GM23248 (cell line): ENCODE results near the gene CRELD1. TPM values are rescaled to one million over a fixed set of nuclear protein-coding genes. Genes with fewer than 3 reads are reported as not detected.

Experiments used
- DNase-seq: peaks from one replicate; pipeline ENCODE4 v3.0.0-alpha.2; 2015
- H2AFZ ChIP-seq: fragments of 200-600 bp; sonication (generic); 2 replicates; pipeline ENCODE4 v1.6.1; 2016; ENCODE audit warnings: antibody characterized with exemption
- H3F3A ChIP-seq: fragments of 200-600 bp; sonication (generic); 2 replicates; pipeline ENCODE4 v1.6.1; 2016; ENCODE audit warnings: mild to moderate bottlenecking, antibody characterized with exemption, mixed run types; ENCODE audit not compliant: insufficient read depth
- H3K27ac ChIP-seq: fragments of 200-600 bp; sonication (generic); 2 replicates; pipeline ENCODE4 v1.5.1; 2016; ENCODE audit warnings: mild to moderate bottlenecking
- H3K27me3 ChIP-seq: fragments of 200-600 bp; sonication (generic); replicated peaks from 2 replicates; pipeline ENCODE4 v1.6.1; 2016; ENCODE audit warnings: mild to moderate bottlenecking; ENCODE audit not compliant: insufficient read depth
- H3K36me3 ChIP-seq: fragments of 200-600 bp; sonication (generic); 2 replicates; pipeline ENCODE4 v1.6.1; 2016; ENCODE audit warnings: low read depth, mild to moderate bottlenecking
- H3K4me1 ChIP-seq: fragments of 200-600 bp; sonication (generic); 2 replicates; pipeline ENCODE4 v1.6.1; 2016; ENCODE audit warnings: mild to moderate bottlenecking; ENCODE audit not compliant: insufficient read depth
- H3K4me2 ChIP-seq: fragments of 200-600 bp; sonication (generic); one replicate; pipeline ENCODE4 v1.6.1; 2016; ENCODE audit warnings: mild to moderate bottlenecking; ENCODE audit not compliant: unreplicated experiment
- H3K4me3 ChIP-seq: fragments of 200-600 bp; sonication (generic); 2 replicates; pipeline ENCODE4 v1.5.1; 2016; ENCODE audit warnings: mild to moderate bottlenecking
- H3K79me2 ChIP-seq: fragments of 200-600 bp; sonication (generic); 2 replicates; pipeline ENCODE4 v1.6.1; 2016; ENCODE audit warnings: mild to moderate bottlenecking; ENCODE audit not compliant: insufficient read depth
- H3K9ac ChIP-seq: fragments of 200-600 bp; sonication (generic); 2 replicates; pipeline ENCODE4 v1.6.1; 2016; ENCODE audit warnings: mild to moderate bottlenecking
- H3K9me2 ChIP-seq: fragments of 200-600 bp; sonication (generic); 2 replicates; pipeline ENCODE4 v1.6.1; 2016; ENCODE audit warnings: mixed run types, mild to moderate bottlenecking, moderate library complexity; ENCODE audit not compliant: insufficient read depth
- H3K9me3 ChIP-seq: fragments of 200-600 bp; sonication (generic); one replicate; pipeline ENCODE4 v1.6.1; 2017; ENCODE audit warnings: low read depth
- H4K20me1 ChIP-seq: fragments of 200-600 bp; sonication (generic); 2 replicates; pipeline ENCODE4 v1.6.0; 2016; ENCODE audit not compliant: insufficient read depth
- EZH2 ChIP-seq: fragments of 200-600 bp; sonication (generic); IDR thresholded peaks from 2 replicates; pipeline ENCODE4 v1.6.1; 2018; ENCODE audit warnings: antibody characterized with exemption, mild to moderate bottlenecking; ENCODE audit not compliant: insufficient read depth, poor library complexity, severe bottlenecking
- EZH2phosphoT487 ChIP-seq: fragments of 200-600 bp; sonication (generic); IDR thresholded peaks from 2 replicates; pipeline ENCODE4 v1.6.1; 2018; ENCODE audit warnings: antibody characterized with exemption, moderate library complexity, mild to moderate bottlenecking, low read depth; ENCODE audit not compliant: insufficient read depth
- WGBS, 2 experiments: methylation state at CpG; one replicate each; pipeline ENCODE4 v1.1.6; 2015 to 2017; ENCODE audit warnings: low lambda C conversion rate in 2 of 2, low coverage in 1 of 2; ENCODE audit errors: missing lambda C conversion rate in 2 of 2; 5-methylcytosine and 5-hydroxymethylcytosine counted together
- in situ Hi-C: fragments of 300-500 bp; cut with MboI; formaldehyde crosslinking; loops from 2 replicates; pipeline ENCODE4 v1.15.0; 2020
- polyA plus RNA-seq: library from polyadenylated mRNA; unstranded; fragments of >200 nt; fragmentation: Nextera tagmentation; extraction: Ambion mirVana; gene quantifications from 2 replicates; pipeline ENCODE4 v1.2.1, GENCODE V29; 2016
- total RNA-seq: library from RNA; depleted of rRNA; stranded (reverse); fragments of >200 nt; shearing (Covaris generic); gene quantifications from 2 replicates; pipeline ENCODE4 v1.2.3, GENCODE V29; 2014

CRELD1 gene
- total and polyA plus RNA-seq, 2 experiments from 2014 or later: 18.2 to 19.9 TPM

DNA sequence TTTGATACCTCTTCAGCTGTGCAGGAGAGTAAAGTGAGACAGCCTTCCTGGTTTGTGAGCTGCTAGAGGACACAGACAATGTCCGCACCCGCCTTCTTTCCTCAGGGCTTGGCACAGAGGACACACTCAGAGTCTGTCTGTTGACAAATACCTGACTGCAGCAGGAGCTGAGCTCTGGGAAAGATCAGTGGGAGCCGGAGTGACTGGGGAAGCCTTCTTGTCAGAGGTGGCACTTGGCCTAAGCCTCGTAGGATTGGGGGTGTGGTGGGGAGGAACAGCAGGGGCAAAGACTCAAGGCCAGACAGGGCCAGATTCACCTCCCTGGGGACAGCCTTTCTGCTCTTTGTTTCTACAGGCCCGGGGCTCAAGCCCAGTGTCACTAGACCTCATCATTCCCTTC is 20.0 kb upstream of the CRELD1 start:
- Histone ChIP-seq H3K9ac (no peak overlapping the region), H3K4me2 (no peak overlapping the region), H3F3A (peaks cover 6% of the 10 kb centered on the region; the same call in 1 of the 2 replicates), H2AFZ (no peak overlapping the region), H3K4me1 (peaks cover 13% of the 10 kb centered on the region), H4K20me1 (no peaks in the 10 kb centered on the region), H3K9me2 (no peaks in the 10 kb centered on the region), H3K9me3 (no peaks in the 10 kb centered on the region), H3K27ac (no peak overlapping the region), H3K27me3 (no peaks in the 10 kb centered on the region), H3K4me3 (no peak overlapping the region), H3K79me2 (no peaks in the 10 kb centered on the region), H3K36me3 (no peaks in the 10 kb centered on the region)
- DNase-seq: no peak
- in situ Hi-C loops: no loop called here
- TF ChIP-seq EZH2phosphoT487 (no peak), EZH2 (no peak)
- 81 to 92% methylated on average over 5 of the region's 5 CpGs for WGBS, 2 experiments

DNA sequence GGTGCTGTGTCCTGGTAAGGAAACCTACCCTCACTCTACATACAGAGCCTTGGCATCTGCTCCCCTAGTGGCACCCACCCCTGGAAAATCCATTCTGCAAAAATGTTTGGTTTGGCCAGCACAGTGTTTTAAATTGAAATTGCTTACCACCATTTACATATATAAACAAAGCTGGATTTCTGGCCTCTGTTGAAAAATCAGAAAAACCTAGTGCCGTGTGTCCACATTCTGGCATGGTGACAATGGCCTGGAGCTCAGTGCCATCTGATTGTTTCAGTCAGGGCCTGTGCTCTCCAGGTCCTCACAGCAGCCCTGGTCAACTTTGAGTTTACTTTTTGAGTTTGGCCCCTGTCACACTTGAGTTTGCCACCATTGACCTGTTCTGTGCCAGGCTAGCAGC is 19.6 kb upstream of the CRELD1 start:
- Histone ChIP-seq H3K4me1 (peaks cover 13% of the 10 kb centered on the region), H3K9me2 (no peaks in the 10 kb centered on the region), H3K27ac (no peak overlapping the region), H3F3A (peaks cover 6% of the 10 kb centered on the region; the same call in 1 of the 2 replicates), H3K36me3 (no peaks in the 10 kb centered on the region), H3K4me2 (no peak overlapping the region), H3K27me3 (no peaks in the 10 kb centered on the region), H2AFZ (no peak overlapping the region), H3K9me3 (no peaks in the 10 kb centered on the region), H3K4me3 (no peak overlapping the region), H3K9ac (no peak overlapping the region), H3K79me2 (no peaks in the 10 kb centered on the region), H4K20me1 (no peaks in the 10 kb centered on the region)
- in situ Hi-C loops: no loop called here
- 67 to 87% methylated on average over 1 of the region's 1 CpG for WGBS, 2 experiments
- DNase-seq: no peak
- TF ChIP-seq EZH2 (no peak), EZH2phosphoT487 (no peak)

DNA sequence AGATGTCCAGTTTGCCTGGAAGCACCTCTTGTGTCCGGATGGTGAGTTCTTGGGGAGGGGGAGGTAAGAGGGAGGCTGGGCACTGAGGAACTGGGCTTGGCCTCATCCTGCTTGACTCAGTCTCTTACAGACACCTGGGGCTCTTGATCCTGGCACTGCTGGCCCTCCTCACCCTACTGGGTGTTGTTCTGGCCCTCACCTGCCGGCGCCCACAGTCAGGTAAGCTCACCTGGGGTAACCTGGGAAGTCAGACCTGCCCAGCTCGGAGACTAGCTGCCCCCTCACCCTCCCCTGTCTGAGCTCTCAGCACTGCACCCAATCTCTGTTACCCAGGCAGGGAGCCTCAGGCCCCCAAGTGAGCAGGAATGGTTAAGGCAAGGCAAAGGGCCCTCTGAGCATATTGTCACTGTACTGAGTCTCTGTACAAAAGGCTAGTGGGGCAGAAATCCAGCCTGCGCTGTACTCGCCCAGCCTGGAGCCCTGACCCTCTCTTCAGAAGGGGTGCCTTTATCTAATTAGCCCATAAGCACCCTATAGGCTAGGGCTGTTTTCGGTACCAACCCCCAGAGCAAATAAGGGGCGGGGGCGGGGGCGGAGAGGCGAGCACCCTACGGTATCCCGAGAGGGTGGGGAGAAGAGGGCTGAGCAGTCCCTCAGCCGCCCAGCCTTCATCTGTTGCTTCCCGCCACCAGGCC is 18.9 kb upstream of the CRELD1 start:
- Histone ChIP-seq H2AFZ (peak overlapping the region; percentile 80), H3F3A (peaks cover 6% of the 10 kb centered on the region; the same call in 1 of the 2 replicates), H3K9me2 (no peaks in the 10 kb centered on the region), H3K36me3 (no peaks in the 10 kb centered on the region), H4K20me1 (no peaks in the 10 kb centered on the region), H3K9ac (peak overlapping the region; percentile 71), H3K79me2 (no peaks in the 10 kb centered on the region), H3K9me3 (no peaks in the 10 kb centered on the region), H3K4me2 (peak overlapping the region; percentile 74), H3K27me3 (no peaks in the 10 kb centered on the region), H3K4me3 (peak overlapping the region; percentile 73), H3K27ac (no peak overlapping the region), H3K4me1 (peaks cover 13% of the 10 kb centered on the region)
- WGBS, 2 experiments: 17 to 21% methylated on average over 15 of the region's 15 CpGs
- TF ChIP-seq EZH2 (no peak), EZH2phosphoT487 (no peak)
- no peak for DNase-seq
- in situ Hi-C loops: no loop called here

DNA sequence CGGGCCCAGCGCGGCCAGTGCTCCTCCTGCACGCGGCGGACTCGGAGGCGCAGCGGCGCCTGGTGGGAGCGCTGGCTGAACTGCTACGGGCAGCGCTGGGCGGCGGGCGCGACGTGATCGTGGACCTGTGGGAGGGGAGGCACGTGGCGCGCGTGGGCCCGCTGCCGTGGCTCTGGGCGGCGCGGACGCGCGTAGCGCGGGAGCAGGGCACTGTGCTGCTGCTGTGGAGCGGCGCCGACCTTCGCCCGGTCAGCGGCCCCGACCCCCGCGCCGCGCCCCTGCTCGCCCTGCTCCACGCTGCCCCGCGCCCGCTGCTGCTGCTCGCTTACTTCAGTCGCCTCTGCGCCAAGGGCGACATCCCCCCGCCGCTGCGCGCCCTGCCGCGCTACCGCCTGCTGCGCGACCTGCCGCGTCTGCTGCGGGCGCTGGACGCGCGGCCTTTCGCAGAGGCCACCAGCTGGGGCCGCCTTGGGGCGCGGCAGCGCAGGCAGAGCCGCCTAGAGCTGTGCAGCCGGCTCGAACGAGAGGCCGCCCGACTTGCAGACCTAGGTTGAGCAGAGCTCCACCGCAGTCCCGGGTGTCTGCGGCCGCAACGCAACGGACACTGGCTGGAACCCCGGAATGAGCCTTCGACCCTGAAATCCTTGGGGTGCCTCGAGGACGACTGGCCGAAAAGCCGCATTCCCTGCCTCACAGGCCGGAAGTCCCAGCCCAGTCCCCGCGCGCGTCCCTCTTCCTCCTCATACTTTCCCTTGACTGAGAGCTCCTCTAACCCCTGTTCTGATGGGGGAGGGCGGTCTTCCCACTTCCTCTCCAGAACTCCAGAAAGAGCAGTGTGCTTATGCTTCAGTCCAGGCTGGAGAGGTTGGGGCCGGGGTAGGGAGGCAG is 18.1 kb upstream of the CRELD1 start:
- 1% methylated on average over 93 to 94 of the region's 99 CpGs for WGBS, 2 experiments
- in situ Hi-C loops: no loop called here
- Histone ChIP-seq H3F3A (peaks cover 6% of the 10 kb centered on the region; the same call in 1 of the 2 replicates), H4K20me1 (no peaks in the 10 kb centered on the region), H3K9ac (peak overlapping the region; percentile 71), H3K9me2 (no peaks in the 10 kb centered on the region), H3K4me3 (peak overlapping the region; percentile 73), H3K27ac (peak overlapping the region; percentile 50), H2AFZ (peak overlapping the region; percentile 80), H3K9me3 (no peaks in the 10 kb centered on the region), H3K79me2 (no peaks in the 10 kb centered on the region), H3K36me3 (no peaks in the 10 kb centered on the region), H3K4me2 (peak overlapping the region; percentile 74), H3K4me1 (peaks cover 13% of the 10 kb centered on the region), H3K27me3 (no peaks in the 10 kb centered on the region)
- peak; percentile 86 for DNase-seq
- TF ChIP-seq EZH2 (no peak), EZH2phosphoT487 (no peak)
